PC-9 (cell line): ENCODE measurements around the gene MRPS5.

Experiments used
- EZH2 ChIP-seq: fragments of 200-600 bp; sonication (generic); IDR thresholded peaks from 2 replicates; pipeline ENCODE4 v1.8.0; 2017; ENCODE audit warnings: antibody characterized with exemption, low read depth
- TF ChIP-seq, protein P1 (sequence below): fragments of 200-600 bp; sonication (generic); conservative IDR thresholded peaks from 2 replicates; pipeline ENCODE4 v1.6.1; 2017; ENCODE audit warnings: mixed run types, antibody characterized with exemption, mild to moderate bottlenecking, moderate library complexity

DNA sequence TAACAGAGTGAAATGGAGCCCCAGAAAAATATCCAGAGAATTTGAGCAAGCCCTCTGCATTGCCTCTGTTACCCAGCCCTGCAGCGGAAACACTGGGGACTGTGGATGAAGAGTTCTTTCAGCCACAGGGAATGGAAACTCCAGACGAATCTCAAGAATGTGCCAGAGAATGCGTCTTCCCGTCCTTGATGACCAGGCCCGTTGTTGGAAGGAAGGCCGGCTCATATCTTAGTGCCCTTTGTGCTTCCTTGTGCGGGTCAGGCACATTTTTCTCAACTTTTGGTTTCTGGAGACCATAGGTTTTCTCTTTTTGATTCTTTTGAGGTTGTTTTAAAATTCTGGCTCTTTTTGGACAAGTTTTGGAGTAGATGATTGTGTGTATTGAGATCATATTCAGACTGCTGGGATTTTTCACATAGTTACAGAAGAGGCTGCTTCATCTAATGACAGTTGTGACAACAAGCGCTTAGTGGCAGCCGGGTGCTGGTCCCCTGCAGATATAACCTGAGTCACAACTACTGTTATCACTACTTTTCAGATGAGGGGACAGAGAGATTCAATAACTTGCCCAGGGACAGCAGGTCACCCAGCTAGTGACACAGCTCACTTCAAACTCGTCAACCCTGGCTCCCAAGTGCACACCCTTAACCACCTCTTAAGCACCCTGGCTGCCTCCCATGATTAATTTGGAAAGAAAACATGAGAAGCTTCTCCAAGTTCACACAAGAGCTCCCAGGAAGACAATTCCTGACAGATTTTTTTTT lies 80.4 kb downstream of the MRPS5 start:
- TF ChIP-seq, protein P1, sequence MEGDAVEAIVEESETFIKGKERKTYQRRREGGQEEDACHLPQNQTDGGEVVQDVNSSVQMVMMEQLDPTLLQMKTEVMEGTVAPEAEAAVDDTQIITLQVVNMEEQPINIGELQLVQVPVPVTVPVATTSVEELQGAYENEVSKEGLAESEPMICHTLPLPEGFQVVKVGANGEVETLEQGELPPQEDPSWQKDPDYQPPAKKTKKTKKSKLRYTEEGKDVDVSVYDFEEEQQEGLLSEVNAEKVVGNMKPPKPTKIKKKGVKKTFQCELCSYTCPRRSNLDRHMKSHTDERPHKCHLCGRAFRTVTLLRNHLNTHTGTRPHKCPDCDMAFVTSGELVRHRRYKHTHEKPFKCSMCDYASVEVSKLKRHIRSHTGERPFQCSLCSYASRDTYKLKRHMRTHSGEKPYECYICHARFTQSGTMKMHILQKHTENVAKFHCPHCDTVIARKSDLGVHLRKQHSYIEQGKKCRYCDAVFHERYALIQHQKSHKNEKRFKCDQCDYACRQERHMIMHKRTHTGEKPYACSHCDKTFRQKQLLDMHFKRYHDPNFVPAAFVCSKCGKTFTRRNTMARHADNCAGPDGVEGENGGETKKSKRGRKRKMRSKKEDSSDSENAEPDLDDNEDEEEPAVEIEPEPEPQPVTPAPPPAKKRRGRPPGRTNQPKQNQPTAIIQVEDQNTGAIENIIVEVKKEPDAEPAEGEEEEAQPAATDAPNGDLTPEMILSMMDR, result no peak
- TF ChIP-seq EZH2, result no peak
